ENCODE data around the gene TTC27.

The TTC27 gene

DNA sequence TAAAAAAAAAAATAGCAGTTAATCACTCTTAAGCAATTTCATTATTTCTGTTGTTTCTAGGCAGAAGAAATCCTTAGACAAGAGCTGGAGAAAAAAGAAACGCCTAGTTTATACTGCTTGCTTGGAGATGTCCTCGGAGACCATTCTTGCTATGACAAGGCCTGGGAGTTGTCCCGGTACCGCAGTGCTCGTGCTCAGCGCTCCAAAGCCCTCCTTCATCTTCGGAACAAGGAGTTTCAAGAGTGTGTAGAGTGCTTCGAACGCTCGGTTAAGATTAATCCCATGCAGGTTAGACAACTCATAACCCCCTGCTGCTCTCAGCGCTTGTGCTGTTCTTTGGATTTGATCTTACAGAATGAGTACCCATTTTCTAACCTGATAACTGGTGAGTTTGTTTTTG is 130.4 kb downstream of the TTC27 start:
- DNase-seq = no peak

DNA sequence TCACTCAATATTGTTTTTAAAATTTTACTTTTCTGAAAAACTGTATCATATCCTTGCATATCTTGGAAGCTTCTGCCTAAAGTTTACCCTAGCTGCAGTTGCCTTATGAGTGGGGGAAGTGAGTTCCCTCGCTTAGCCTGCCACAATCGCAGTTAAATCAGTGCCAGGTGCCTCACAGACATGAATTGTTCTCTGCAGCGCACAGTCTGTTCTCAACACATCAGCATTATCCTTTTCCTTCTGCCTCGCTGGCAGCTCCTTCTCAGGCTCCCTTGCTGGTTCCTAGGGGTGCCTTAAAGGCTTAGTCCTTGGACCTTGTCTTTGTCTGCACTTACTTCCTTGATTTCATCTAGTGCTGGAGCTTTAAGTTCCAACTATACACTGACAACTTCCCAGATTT is 132.8 kb downstream of the TTC27 start:
- DNase-seq = no peak

DNA sequence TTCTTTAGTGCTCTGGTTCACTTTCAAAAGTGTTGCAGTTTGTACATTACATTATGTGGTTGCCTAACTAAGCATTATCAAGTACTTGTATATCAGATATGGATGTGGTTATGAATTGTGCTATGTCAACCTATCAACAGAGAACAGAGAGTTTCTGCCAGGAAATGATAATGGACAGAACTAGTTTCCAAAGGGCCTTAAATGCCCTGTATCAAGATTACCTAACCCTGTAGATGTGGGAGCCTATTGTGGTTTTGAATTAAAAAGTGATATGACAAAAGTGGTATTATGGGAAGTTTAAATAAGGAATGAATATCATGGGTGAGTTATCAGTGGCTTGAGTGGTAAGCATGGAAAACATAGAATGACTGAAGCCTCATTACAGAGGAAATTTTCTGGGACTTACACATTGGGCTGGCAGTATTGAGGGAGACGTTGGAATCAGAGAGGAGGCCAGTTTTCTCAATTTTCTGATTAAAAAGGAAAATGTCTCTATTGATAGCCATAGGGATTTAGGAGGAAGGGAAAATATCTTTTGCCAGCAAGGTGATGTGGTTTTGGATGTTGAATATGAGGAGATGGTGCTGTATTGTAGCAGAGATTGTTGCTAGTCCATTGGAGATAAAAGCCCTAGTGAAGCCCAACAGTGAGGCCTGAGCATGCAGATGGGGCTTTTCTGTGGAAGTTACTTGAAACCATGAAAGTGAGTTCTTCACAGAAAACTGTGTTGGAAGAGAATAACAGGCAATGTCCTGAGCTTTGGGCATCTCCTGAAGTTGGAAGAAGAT is 140.7 kb downstream of the TTC27 start:
- no peak for DNase-seq

DNA sequence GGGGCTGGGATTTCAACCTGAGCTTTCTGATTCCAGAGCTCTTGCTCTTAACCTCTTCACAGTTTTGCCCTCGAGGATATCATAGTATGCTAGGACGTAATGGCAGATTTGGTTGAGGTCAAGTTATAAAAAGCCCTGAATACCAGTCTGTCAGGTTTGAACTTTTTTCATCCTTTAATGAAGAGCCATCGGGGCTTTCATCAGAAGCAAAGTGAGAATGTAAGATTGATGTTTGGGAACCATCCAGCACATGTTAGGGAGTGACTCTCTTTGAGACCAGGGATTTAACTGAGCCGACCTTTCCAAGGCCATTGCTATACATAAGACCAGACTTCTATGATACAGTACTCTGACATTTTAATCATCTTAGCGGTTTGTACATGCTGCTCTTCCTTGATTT is 142.5 kb downstream of the TTC27 start:
- DNase-seq = no peak

DNA sequence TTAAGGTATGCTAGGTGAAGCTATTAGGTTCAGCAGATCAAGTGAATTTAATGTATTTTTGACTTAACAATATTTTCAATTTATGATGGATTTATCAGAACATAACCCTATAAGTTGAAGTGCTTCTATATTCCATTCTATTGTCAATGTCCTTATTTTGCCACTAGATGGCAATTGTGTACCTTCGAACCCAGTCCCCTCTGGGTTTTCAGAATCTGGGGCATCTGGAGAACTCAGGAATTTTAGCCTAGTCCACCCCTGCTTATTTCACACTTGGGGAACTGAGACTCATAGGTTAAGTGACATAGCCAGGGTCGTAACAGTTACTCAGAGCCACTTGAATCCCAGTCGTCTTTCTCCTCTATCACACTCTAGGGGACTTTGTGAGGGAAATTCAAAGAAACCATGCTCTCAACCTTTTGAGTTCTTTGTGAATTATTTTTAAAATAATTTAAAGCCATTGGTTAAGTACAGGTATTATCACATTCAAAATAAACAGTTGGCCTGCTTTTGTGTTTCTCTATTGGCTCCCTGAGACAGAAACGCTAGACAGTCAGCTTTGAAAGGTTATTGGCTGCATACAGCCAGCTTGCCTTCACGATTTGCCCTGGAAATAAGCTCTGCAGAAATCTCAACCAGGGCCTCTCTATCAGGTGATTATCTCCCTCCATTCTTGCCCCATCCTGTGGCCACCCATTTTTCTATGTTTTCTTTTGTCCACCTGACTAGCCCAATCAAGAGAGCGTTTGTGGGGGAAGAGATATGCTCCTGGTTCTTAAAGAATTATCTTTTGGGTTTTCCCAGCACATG is 145.0 kb downstream of the TTC27 start:
- no peak for DNase-seq

DNA sequence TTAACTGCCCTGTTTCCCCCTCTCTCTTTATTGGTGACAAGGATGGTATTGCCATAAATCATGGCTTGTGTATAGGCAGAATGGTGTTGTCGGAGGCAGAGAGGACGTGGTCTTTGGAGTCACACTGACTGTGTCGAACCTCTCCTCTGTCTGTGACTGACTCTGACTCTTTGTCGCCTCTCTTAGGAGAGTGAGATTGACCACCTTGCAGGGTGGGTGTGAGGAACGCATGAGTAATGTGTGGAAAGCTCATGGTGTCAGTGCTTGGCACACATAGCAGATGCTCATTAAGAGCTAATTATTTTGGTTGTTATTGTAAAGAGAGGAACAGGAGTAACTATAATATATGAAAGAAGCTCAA is 145.6 kb downstream of the TTC27 start:
- DNase-seq = no peak

DNA sequence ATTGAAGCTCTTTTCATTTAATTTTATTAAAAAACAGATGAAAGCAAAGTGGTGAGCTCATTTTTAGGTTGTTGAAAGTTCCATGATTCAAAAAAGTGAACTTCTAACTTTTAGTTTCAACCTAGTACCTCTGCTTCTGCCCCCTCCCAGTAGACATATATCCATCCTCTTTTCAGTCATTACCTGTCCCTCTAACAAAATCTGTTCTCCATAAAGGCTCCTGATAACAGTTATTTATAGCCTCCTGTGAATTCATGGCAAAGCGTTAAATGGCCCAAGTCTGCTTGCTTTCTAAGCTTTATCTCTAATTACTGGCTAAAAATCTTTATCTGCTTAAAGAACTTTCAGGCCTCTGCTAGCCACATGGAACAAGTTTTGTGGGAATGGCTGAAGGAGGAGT is 148.1 kb downstream of the TTC27 start:
- no peak for DNase-seq

DNA sequence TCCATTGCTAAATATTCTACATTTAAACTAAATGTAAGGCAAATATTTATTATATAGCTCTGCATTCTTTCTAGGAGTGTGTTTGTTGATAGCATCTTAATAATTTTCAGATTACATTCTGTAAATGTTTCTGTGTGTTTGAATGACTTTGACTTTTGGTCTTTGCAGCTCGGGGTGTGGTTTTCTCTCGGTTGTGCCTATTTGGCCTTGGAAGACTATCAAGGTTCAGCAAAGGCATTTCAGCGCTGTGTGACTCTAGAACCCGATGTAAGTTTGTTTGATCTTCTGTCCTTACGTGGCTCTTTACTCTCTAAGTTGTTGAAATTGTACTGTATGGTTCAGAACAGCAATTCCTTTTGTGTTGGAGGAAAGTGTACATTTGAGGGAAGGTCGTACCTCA is 149.9 kb downstream of the TTC27 start:
- DNase-seq = no peak

DNA sequence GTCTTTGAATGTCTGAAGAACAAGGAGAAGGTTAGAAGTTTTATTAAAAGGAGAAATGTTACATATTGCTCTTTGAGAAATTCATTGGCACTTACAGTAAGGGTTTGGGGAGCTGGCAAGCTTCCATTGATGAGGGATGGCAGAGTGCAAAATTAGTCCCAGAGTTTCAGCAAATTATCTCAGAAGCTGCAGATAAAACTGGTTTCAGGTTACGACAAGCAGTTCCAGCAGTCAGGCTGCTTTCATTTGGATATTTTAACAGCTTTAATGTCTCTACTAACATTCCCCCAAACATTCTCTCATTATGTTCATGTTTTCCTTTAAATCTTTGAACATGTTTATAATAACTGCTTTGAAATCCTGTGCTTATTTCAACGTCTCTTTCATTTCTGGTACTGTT is 153.1 kb downstream of the TTC27 start:
- no peak for DNase-seq

DNA sequence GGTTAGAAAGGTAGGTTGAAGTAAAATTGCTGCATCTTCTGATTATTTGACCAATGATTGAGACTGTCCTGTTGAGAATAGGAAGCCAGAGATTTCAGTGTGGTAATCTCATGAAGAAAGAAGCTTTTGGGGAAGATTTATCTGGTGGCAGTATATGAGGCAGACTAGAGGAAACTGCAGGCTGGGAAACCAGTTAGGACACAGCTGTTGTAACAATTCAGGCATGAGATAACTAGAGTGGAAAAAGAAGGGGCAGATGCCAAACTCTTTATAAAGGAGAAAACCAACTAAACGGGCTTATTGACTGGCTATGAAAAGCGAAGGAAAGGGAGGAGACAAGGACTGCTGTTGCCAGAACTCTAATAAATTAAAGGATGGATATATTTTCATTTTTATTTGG is 155.6 kb downstream of the TTC27 start:
- DNase-seq = no peak

DNA sequence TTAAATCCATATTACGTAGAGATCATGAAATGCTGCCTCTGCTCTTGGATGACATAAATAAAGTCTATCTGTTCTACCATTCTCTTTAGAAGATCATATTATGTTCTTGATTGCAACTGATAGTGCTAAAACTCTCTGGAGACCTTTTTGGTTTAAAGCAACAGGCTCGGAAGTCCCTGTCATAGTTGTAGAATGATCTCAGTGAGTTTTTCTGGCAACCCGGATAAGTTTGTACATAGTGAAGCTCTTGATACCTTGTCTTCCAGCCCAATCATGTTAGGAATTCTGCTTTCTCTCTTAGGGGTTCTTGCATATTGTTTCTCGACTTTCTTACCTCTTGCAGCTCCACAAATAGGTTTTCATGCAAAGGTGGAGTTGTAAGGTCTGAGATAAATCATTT is 156.1 kb downstream of the TTC27 start:
- DNase-seq = no peak

DNA sequence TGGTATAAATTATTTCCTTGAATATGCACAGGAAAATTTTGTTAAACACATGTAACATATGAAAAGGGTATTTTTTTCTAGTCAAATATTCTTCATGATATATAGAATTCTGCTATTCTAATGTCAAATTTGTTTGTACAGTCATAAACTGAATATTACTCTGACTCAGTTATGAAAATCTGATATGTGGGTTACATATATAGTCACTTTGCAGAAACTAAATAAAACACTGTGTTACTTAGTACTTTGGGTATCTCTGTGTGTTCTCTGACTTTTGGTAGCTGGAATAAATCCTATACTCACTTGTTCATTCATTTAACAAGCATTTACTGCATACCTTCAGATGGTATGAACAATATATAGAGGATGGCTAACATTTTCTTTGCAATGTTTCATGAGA is 159.4 kb downstream of the TTC27 start:
- no peak for DNase-seq

DNA sequence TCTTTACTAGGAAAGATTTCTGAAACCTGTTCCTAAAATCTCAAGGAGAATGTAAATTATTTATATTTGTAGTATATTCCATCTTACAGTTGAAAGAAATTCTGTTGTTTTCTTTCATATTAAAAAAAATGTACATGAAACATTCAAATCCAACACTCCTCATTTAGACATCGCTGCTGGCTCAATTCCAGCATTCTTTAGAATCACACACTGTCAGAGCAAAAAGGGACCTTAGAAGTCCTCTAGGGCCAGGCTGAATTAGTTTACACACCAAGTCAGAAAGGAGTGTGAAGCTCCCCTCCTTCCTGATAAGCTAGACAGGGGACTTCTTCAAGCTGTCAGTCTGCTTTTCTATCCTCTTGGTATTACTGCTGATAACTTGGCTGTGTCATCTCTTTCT is 160.3 kb downstream of the TTC27 start:
- no peak for DNase-seq

DNA sequence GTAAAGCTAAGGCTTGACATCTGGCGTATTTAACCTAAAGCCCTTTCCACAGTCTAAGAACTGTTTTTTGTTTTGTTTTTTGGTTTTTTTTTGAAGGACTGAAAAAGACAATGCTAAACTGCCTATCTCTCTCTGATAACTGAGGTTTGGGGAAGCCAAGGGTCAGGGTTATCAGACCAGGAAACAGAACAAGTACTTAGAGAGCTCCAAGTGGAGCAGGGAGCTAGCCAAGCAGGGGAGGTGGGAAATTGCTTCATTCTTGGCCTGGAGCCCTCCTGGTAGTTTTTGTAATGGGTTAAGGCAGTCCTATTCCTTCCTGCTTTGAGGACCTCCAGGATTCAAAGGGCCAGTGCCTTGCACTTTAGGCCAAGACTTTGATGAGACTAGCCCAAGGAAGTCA is 164.6 kb downstream of the TTC27 start:
- no peak for DNase-seq

DNA sequence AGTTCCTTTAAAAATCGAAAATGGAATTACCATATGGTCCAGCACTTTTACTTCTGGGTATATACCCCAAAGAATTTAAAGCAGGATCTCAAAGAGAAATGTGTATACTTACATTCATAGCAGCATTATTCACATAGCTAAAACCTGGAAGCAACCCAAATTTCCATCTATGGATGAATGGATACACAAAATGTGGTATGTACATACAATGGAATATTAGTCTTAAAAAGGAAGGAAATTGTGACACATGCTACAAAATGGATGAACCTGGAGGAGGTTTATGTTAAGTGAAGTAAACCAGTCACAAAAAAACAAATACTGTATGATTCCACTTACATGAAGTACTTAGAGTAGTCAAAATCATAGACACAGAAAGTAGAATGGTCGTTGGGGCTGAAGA is 171.0 kb downstream of the TTC27 start:
- DNase-seq = no peak

DNA sequence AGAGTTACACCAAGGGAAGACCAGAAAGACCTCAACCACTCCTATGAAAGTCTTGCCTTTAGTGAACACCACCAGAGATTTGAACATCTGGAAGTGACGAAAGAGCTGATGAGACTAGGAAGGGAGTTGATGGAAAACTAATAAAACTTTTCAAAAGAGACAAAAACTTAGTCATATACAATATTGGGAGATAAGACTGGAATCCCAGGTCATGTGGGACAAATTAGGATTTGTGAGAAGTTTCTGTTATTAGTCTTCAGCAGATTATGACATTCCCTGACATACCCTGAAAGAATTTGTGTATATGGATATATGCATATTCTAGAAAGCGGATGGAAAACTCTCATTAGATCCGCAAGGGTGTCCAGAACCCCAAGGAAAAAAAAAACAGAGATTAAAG is 173.9 kb downstream of the TTC27 start:
- no peak for DNase-seq

DNA sequence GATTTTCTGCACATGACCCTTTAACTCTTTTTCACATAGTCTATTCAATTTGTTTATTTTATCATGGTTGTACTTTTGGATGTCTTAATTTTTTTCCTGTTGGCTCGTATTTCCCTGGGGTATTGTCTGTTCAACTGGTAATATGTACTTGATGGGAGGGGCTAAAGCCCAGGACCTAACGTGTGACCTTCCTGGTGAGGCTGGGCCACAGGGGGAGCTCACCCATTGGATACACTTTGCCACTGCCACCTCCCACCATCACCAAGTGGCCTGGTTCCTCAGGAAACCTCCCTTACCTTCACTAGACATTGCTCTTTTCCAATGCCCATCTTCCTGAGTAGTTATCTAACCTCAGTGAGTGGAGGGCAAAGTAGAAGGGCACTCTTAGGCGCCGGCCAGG is 175.0 kb downstream of the TTC27 start:
- no peak for DNase-seq

DNA sequence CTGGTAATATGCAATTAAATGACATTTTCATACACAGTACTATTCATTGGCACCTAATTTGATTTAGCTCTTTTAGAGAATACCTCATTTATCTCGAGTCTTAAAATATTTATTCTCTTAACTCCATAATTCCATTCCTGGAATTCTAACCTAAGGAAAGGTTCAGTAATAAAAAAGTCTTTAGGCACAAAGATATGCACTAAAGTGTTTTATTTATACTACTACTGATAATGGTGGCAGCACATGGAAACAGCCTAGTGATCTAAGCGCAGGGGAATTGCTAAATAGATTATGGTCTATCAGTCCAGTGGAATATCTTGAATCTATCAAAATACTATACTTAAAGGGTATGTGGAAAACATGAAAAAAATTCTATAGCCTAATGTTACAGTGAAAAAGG is 176.4 kb downstream of the TTC27 start:
- no peak for DNase-seq

DNA sequence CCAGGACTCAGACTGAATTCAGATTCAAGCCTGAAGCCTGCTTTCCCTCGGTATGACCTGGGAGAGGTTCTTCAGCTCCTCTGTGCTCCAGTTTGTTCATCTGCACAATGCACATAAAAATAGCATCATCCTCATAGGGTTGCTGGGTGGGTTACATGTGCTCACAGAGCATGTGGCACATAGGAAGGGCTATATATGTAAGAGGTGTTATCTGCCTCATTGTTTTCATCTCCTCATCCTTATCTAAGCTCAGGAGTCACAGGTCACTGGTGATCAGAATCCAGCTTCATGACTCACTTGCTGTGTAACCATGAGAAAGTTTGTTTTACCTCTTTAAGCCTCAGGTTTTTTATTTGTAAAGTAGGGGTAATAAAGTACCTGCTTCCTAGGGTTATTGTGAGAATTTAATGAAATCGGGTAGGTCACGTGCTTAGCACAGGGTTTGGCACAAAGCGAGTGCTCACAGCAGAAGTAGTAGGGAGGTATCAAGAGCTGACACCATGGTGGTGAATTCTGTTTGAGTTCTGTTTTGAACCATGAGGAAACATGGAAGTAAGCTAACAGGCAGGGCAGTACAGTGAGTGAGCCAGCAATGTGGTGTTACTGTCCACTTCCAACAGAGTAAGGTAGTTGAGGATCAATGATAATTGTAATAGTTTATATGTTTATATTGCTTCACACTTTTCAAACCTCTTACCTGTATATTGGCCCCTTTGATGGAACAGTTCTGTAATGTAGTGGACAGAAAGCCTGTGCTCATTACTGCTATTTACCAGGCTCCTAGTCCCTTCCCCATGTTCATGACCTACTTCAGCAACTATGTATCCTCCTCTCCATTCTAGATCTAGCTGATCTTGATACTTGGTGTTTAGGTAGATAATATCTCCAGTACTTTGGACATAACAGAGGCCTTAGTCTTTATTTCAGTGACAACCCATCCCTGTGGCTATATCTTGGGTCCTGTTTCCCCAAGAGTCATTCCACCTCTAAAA is 177.6 kb downstream of the TTC27 start:
- no peak for DNase-seq

DNA sequence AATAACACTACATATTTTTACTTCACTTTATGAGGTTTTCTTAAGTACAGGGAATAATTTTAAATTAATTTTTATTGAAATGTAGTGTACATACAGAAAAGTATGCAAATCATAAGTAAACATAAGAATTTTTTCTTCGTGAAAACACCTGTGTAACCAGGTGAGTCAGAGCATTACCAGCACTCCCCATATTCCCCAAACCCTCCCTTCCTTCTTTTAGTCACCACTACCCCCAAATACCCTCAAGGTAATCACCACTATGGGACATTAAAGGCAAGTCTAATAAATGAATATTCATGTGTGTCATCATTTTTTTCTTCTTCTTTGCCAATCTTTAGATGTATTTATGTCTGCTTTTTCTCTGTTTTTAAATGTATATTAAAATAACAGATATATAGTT is 179.0 kb downstream of the TTC27 start:
- DNase-seq = no peak

DNA sequence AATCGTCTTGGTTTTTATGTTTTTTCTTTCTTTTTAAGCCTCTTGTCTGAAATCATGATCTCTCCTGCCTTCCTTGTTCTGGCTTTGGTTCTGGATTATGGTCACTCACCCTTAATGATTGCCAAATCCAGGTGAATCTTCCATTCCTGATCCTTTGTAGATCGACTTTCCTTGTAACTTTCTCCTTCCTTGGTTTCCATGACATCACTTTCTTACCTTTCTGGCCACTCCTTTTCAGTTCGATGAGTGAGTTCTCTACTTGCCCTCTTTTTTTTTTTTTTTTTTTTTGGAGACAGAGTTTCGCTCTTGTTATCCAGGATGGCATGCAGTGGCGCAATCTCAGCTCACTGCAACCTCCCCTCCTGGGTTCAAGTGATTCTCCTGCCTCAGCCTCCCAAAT is 179.8 kb downstream of the TTC27 start:
- no peak for DNase-seq

DNA sequence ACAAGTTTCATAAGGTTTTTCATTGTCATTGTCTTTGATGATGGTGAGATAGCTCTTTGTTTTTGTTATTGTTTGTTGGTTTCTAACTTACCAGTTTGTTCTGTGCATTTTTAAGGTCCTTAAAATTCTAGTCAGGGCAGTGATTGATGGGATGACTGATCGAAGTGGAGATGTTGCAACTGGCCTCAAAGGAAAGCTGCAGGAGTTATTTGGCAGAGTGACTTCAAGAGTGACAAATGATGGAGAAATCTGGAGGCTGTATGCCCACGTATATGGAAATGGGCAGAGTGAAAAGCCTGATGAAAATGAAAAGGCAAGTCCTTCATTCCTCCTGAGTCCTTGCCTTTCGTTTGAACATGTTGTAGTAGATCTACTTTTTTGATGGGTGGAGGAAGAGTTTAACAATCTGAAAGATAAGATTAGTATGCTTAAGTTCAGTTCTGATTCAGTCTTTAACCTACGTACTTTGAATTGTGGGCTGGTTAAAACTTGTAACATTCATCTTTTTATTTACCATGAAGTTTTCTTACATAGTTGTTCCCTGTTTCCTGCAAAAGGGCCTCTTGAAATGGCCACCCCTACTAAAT is 183.2 kb downstream of the TTC27 start:
- no peak for DNase-seq

DNA sequence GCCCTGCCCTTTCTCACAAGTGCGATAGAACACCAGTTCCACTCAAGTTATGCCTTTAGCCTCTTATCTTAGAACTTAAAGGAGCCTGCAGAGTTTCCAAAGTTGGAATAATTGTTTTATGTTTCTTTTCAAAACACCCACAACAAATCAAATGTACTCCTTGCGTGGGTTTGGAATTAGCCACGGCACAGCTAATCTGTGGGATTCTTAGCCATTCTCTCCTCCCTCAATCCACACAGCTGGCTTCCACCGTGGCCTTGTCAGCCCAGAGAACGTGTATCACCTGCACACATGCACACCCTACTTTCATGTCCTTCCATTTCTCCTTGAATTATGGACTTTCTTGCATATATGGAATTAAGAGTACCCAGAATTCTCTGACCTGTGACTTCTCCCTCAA is 183.8 kb downstream of the TTC27 start:
- DNase-seq = no peak

All from cortex of kidney (tissue), 1 donor.